HG02642 (cell line): ENCODE measurements around the gene ZFP64.
"Not testable (repeated sequence)": the region's sequence is repeated elsewhere in the genome, so short reads cannot be mapped to it uniquely, and the experiment has no call there.

Source experiments
- ATAC-seq: cut with Tn5 transposase; IDR thresholded peaks from one replicate; pipeline ENCODE4 v1.9.1; 2021; ENCODE audit warnings: mild to moderate bottlenecking; ENCODE audit not compliant: unreplicated experiment, poor library complexity

ZFP64 gene

GRCh38 chr20:52207020-52207810 lies 15.6 kb upstream of the ZFP64 start:
- ATAC-seq, result no peak

GRCh38 chr20:52204136-52204535 lies 12.6 kb upstream of the ZFP64 start:
- no peak for ATAC-seq

GRCh38 chr20:52201395-52201794 lies 9.8 kb upstream of the ZFP64 start:
- ATAC-seq, result no peak

- no peak for ATAC-seq
These were observed 9.3 kb upstream of the ZFP64 start for GRCh38 chr20:52200870-52201269.

DNA sequence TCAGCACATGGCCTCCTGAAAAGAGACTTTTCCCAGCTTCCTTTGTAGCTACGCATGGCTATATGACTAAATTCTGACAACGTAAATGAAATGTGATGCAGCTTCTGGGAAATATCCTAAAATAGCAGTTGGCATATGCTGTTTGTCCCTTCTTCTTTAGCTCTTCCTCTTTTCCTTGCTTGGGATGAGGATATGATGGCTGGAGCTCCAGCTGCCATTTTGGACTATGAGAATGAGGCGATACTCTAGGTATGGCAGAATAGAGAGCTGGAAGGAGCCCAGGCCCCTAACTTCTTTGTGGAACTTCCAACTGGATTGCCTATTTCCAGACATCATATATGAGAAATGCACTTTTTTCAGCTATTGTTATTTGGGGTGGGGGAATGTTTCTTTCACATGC lies 5.3 kb upstream of the ZFP64 start:
- no peak for ATAC-seq

DNA sequence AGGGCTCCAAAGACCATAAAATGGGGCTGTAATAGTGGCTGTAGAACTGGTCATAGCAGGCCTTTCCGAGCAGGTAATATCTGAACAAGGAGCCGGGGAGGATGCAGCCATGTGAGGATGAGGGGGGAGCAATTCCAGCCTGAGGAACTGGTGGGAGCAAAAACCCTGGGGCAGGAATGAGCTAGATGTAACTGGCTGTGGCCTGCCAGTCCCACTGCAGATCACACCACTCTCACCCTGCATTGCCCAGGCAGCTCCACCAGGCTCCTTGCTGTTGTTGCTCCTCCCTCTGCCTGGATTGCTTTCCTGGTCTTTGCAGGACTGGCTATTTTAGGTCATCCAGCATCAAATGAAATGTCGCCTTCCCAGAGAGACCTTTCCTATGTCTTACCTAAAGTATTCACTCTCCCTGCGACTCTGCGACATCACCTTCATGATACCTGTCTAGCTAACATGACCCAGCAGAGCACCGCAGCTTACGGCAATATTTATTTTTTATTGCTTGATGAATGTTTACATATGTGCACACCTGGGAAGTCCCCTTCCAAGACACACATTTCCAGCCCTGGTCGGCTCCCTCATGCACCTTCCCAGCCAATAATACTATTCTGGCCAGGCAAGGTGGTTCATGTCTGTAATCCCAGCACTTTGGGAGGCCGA lies 2.4 kb upstream of the ZFP64 start:
- ATAC-seq, result no peak

DNA sequence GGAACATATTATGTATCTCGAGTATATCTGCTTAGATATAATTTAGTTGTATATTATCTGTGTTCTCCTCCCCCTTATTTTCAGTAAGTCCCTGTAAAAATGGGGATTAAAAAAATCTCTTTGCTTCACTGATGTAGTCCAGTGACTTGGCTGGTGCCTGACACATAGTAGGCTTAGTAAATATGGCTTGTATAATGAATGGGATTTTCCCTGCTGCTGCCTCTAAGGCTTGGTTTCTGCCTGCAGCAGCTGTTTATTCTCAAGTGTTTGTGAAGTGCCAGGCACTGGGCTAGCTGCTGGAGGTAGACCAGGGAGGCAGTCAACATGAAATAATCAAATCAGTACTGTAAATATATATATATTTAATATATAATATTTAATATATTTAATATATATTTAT lies 1.6 kb upstream of the ZFP64 start:
- no peak for ATAC-seq

DNA sequence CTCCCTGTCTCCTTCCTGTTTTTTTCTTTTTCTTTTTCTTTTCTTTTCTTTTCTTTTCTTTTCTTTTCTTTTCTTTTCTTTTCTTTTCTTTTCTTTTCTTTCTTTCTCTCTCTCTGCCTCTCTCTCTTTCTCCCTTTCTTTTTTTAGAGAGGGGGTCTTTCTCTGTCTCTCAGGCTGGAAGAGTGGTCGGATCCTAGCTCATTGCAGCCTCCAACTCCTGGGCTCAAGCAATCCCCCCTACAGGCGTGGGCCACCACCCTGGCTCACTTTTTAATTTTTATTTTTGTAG lies 1.1 kb upstream of the ZFP64 start:
- not testable (repeated sequence) for ATAC-seq

GRCh38 chr20:52191916-52192718 lies 538 bp upstream of the ZFP64 start:
- peak; percentile 46 for ATAC-seq

- ATAC-seq, result peak; percentile 39
These were observed 995 bp downstream of the ZFP64 start for GRCh38 chr20:52190437-52191131.

GRCh38 chr20:52181766-52182165 lies 9.8 kb downstream of the ZFP64 start:
- ATAC-seq, result no peak

DNA sequence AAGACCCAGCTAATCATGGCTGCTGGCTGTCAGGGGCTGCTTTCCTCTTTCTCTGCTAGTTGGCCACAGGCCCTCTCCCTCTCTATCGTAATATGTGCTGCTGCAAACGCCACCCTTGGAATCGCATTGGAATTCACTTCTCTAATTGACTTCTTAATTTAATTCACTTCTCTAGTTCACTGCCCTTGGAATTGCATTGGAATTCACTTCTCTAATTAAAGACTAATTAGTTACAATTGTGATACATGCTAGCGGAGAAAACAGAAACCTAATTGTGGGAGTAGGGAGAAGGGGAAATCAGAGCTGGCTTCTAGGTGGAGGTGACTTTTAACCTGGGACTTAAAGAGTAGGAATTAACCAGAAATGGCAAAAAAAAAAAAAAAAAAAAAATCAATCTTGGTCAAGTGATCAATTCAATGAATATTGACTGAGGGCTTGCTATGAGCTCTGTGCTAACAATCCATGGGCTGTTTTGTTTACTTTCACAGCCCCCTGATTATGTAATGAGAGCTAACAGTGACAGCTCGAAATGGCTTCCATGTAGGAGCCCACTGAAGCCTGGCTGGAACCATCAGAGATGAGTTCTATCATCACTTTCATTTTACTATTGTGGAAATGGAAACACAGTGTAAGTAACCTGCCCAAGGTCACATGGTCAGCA lies 11.3 kb downstream of the ZFP64 start:
- ATAC-seq, result no peak

GRCh38 chr20:52179331-52180179 lies 12.0 kb downstream of the ZFP64 start:
- peak; percentile 89 for ATAC-seq

DNA sequence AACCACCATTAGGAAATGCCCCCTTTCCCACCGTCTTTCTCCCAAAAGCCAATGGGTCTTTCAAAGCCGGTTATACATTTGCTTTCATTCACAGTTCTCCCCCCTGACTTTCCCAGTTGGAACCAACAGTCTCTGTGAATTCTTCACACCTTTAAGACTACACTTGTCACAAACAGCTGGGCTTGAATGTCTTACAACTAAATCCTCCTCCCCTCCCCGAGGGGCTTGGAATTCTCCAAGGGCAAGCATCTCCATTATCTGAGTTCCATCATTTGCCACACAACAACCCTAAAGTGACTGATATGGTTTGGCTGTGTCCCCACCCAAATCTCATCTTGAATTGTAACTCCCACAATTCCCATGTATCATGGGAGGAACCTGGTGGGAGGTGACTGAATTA lies 12.9 kb downstream of the ZFP64 start:
- no peak for ATAC-seq

GRCh38 chr20:52175840-52176239 lies 15.7 kb downstream of the ZFP64 start:
- ATAC-seq, result no peak

DNA sequence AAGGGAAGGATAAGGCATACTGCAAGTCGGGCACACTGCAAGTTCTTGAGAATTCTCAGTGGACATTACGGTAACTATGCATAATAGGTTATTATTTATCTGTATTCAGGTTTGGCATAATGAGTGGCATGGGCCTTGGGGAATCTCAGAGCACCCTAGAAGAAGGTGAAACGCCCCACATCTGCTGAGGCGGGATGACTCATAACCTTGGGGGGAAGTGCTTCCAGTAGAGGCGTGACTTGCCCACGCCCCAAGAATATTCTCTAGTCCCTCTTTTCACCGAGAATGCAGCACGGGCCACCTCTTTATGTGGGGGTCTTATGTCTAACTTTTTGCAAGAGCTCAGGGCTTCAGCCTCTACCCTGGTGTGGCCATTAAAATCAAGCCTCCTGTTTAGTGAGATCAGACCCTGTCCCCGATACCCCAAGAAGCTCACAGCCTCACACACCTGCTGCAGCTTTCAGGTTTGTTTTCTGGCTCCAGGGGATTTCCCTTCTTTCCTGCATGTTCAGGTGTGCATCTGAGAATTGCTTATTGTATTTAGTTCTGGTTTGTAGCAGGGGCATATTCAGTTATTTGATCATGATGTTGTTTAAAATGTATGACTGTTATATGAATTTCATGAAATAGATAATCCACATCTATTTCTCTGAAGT lies 19.1 kb downstream of the ZFP64 start:
- peak; percentile 86 for ATAC-seq

DNA sequence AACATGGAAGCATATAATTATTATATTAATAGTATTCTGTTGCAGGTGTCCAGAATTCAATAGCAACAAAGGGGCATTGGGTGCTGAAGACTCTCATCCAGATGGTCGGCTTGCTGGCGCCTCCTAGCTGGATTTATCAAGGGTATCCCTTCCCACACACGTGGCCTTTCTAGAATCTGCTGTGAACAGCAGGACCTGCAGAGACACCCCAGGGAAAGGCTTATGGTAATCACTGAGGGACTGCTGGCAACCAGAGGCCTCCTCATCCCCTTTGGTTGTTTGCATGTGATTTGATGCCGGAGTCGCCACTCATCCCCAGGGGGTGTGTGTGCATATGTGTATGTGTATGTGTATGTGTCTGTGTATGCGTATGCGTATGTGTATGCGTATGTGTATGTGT lies 20.6 kb downstream of the ZFP64 start:
- no peak for ATAC-seq

- no peak for ATAC-seq
These were observed 23.5 kb downstream of the ZFP64 start for GRCh38 chr20:52168116-52168515.
